GM12878 (cell line): ENCODE measurements around the gene CPNE9. TPM values are rescaled to one million over a fixed set of nuclear protein-coding genes. Genes with fewer than 3 reads are reported as not detected.

Source experiments
- ATAC-seq: fragments of 200-7000 bp; cut with Tn5 transposase; 3 replicates; pipeline ENCODE4 v1.9.1; 2020; ENCODE audit warnings: mild to moderate bottlenecking, moderate library complexity
- BruUV-seq: library from RNA; stranded (reverse); fragments of 400-500 nt; replicated peaks from 2 replicates; lab custom pipeline; 2021; lab: Mats Ljungman, UMichigan
- CTCF ChIA-PET: fragments of 300-600 bp; sonication (Branson Sonifier 250); formaldehyde crosslinking; extraction: SDS; loops from one replicate; lab custom pipeline; 2021; ENCODE audit warnings: inconsistent platforms; lab: Yijun Ruan, JAX
- POLR2A ChIA-PET: fragments of 350-600 bp; formaldehyde crosslinking; extraction: SDS; loops from one replicate; lab custom pipeline; 2021; ENCODE audit warnings: inconsistent platforms; lab: Charles Lee
- RAD21 ChIA-PET: fragments of 300-600 bp; sonication (Branson Sonifier 250); formaldehyde crosslinking; loops from one replicate; lab custom pipeline; 2023; ENCODE audit warnings: antibody characterized with exemption; ENCODE audit not compliant: unreplicated experiment; lab: Charles Lee
- SMC1A ChIA-PET: fragments of 300-600 bp; sonication (Branson Sonifier 250); formaldehyde crosslinking; loops from one replicate; lab custom pipeline; 2023; ENCODE audit not compliant: unreplicated experiment, uncharacterized antibody; lab: Charles Lee
- DNase-seq: peaks from one replicate; pipeline ENCODE4 v3.0.0-alpha.2; 2011; ENCODE audit warnings: low read depth, low spot score
- FAIRE-seq: peaks from 3 replicates; lab custom pipeline; 2011; peaks lifted over from hg19 to GRCh38; lab: Jason Lieb, UNC
- H2AFZ ChIP-seq: 2 replicates; pipeline ENCODE4 v1.6.0; 2011; ENCODE audit warnings: low read depth, low read length, control low read depth; ENCODE audit not compliant: control insufficient read depth
- H3K27ac ChIP-seq: 2 replicates; pipeline ENCODE4 v1.5.1; 2011; ENCODE audit warnings: control low read depth; ENCODE audit not compliant: control insufficient read depth, insufficient read depth
- H3K27me3 ChIP-seq, 2 experiments: replicated peaks in 1 of 2; 2 replicates each; pipeline versions ENCODE4 v1.6.0 to v1.6.1; 2011; ENCODE audit warnings: low read length in 1 of 2; ENCODE audit not compliant: control insufficient read depth in 2 of 2, insufficient read depth in 2 of 2
- H3K36me3 ChIP-seq, 2 experiments: 2 replicates each; pipeline ENCODE4 v1.5.1; 2011; ENCODE audit warnings: low read length in 1 of 2; ENCODE audit not compliant: control insufficient read depth in 2 of 2, insufficient read depth in 2 of 2
- H3K4me1 ChIP-seq: 2 replicates; pipeline ENCODE4 v1.6.1; 2011; ENCODE audit warnings: mild to moderate bottlenecking, low read length, moderate library complexity, mixed read lengths; ENCODE audit not compliant: control insufficient read depth, insufficient read depth
- H3K4me2 ChIP-seq: 2 replicates; pipeline ENCODE4 v1.6.0; 2011; ENCODE audit warnings: control low read depth; ENCODE audit not compliant: control insufficient read depth, insufficient read depth
- H3K4me3 ChIP-seq: fragments of 200-600 bp; sonication (generic); 2 replicates; pipeline ENCODE4 v1.5.1; 2016
- H3K79me2 ChIP-seq: 2 replicates; pipeline ENCODE4 v1.6.0; 2011; ENCODE audit warnings: low read length; ENCODE audit not compliant: control insufficient read depth, insufficient read depth
- H3K9ac ChIP-seq: 2 replicates; pipeline ENCODE4 v1.8.0; 2011; ENCODE audit warnings: low read length, control low read depth, mixed read lengths; ENCODE audit not compliant: control insufficient read depth, insufficient read depth
- H3K9me3 ChIP-seq: replicated peaks from 3 replicates; pipeline ENCODE4 v1.5.1; 2011; ENCODE audit warnings: mild to moderate bottlenecking, low read length; ENCODE audit not compliant: control insufficient read depth, insufficient read depth
- H4K20me1 ChIP-seq: 2 replicates; pipeline ENCODE4 v1.6.0; 2011; ENCODE audit not compliant: control insufficient read depth, insufficient read depth
- GABPA ChIP-seq: IDR thresholded peaks from 2 replicates; pipeline ENCODE4 v1.6.1; 2014; ENCODE audit warnings: antibody characterized with exemption, low read depth, mild to moderate bottlenecking, inconsistent platforms
- MYC ChIP-seq: IDR thresholded peaks from 2 replicates; pipeline ENCODE4 v1.6.1; 2011; ENCODE audit warnings: mild to moderate bottlenecking, low read length, moderate library complexity, inconsistent platforms; ENCODE audit not compliant: insufficient read depth, insufficient replicate concordance, insufficient read length, severe bottlenecking
- PAX8 ChIP-seq: fragments of 450-650 bp; IDR thresholded peaks from 2 replicates; pipeline ENCODE4 v1.6.1; 2017; ENCODE audit warnings: mild to moderate bottlenecking, moderate library complexity
- SMC3 ChIP-seq: IDR thresholded peaks from 2 replicates; pipeline ENCODE4 v1.6.1; 2011; ENCODE audit warnings: low read length, improper control_type of control experiment, borderline replicate concordance
- SP1 ChIP-seq: IDR thresholded peaks from one replicate; pipeline ENCODE4 v1.6.1; 2011; ENCODE audit warnings: low read depth, low read length
- ZBTB40 ChIP-seq: fragments of 450-650 bp; IDR thresholded peaks from 2 replicates; pipeline ENCODE4 v1.6.1; 2016; ENCODE audit warnings: mild to moderate bottlenecking, moderate library complexity, borderline replicate concordance
- WGBS: methylation state at CpG from one replicate; pipeline ENCODE4 v1.1.6; 2016; ENCODE audit warnings: low lambda C conversion rate; ENCODE audit not compliant: insufficient replicate concordance, insufficient coverage; ENCODE audit errors: missing lambda C conversion rate; 5-methylcytosine and 5-hydroxymethylcytosine counted together
- in situ Hi-C: fragments of 300-500 bp; cut with MboI; formaldehyde crosslinking; loops from 9 replicates; pipeline ENCODE4 v1.14.3; 2018; ENCODE audit warnings: mixed read lengths
- intact Hi-C: fragments of 100-400 bp; cut with micrococcal nuclease; formaldehyde crosslinking; loops from one replicate; pipeline ENCODE4 v1.14.2; 2022; ENCODE audit not compliant: unreplicated experiment
- polyA plus RNA-seq, 11 experiments: library from polyadenylated mRNA; depleted of rRNA in 4 of 11; unstranded in 6 of 11; stranded (reverse) in 5 of 11; fragments of >200 nt; fragmentation: Nextera tagmentation in 4 of 11; fragmentation: Illumina TruSeq in 1 of 11; extraction: Ambion mirVana in 4 of 11; extraction: Trizol in 1 of 11; gene quantifications; 1 replicate in 1 of 11; 2 replicates in 10 of 11; pipeline versions ENCODE4 v1.2.1 to v1.2.3, GENCODE V29; 2011 to 2016; ENCODE audit warnings: inconsistent platforms in 2 of 11, missing spikeins in 2 of 11, low read depth in 1 of 11
- total RNA-seq, 4 experiments: library from RNA; depleted of rRNA in 3 of 4; stranded (reverse); fragments of >200 nt in 3 of 4; fragmentation: Illumina TruSeq in 1 of 4; extraction: Trizol in 1 of 4; gene quantifications; 2 replicates each; pipeline versions ENCODE4 v1.2.1 to v1.2.3, GENCODE V29; 2013 to 2021
- TF ChIP-seq, protein P1 (sequence below): fragments of 150-350 bp; IDR thresholded peaks from 2 replicates; pipeline ENCODE4 v1.6.1; 2014; ENCODE audit warnings: mild to moderate bottlenecking, low read depth, low read length

CPNE9 gene
- total and polyA plus RNA-seq, 10 of the 15 experiments (the other 5 are each of a cell fraction or from before 2014, with no cell fraction given) = 0.02 to 0.12 (median 0.05) TPM; not detected in 7

- TF ChIP-seq, protein P1, sequence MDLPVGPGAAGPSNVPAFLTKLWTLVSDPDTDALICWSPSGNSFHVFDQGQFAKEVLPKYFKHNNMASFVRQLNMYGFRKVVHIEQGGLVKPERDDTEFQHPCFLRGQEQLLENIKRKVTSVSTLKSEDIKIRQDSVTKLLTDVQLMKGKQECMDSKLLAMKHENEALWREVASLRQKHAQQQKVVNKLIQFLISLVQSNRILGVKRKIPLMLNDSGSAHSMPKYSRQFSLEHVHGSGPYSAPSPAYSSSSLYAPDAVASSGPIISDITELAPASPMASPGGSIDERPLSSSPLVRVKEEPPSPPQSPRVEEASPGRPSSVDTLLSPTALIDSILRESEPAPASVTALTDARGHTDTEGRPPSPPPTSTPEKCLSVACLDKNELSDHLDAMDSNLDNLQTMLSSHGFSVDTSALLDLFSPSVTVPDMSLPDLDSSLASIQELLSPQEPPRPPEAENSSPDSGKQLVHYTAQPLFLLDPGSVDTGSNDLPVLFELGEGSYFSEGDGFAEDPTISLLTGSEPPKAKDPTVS = no peak
- no peak for TF ChIP-seq GABPA
- no peak for TF ChIP-seq MYC
- no peak for TF ChIP-seq ZBTB40
- TF ChIP-seq SMC3 = no peak
- TF ChIP-seq PAX8 = no peak
Observed at GRCh38 chr3:9710174-9710739, 6.6 kb downstream of the CPNE9 start (continued).

GRCh38 chr3:9712415-9712814, 8.8 kb downstream of the CPNE9 start:
- Histone ChIP-seq H4K20me1 (no peaks in the 10 kb centered on the region), H3K27me3 (peaks cover 0 to 4% of the 10 kb centered on the region in 2 experiments; a peak in 3 of 4 replicates), H3K4me1 (no peaks in the 10 kb centered on the region), H3K4me3 (no peak overlapping the region)
- no peak for TF ChIP-seq SP1
- TF ChIP-seq, all 136 proteins: peak for 0
- CTCF ChIA-PET = no interaction called here
- Histone ChIP-seq H2AFZ (no peak overlapping the region), H3K4me2 (no peak overlapping the region), H3K27ac (no peak overlapping the region), H3K36me3 (no peaks in the 10 kb centered on the region), H3K79me2 (no peaks in the 10 kb centered on the region), H3K9me3 (no peaks in the 10 kb centered on the region), H3K9ac (no peak overlapping the region)
- no peak for FAIRE-seq
- ATAC-seq = no peak
- in situ Hi-C loops = no loop called here
- intact Hi-C loops = no loop called here
- 76% methylated on average over 2 of the region's 2 CpGs for WGBS
- POLR2A ChIA-PET = no interaction called here
- SMC1A ChIA-PET = no interaction called here
- BruUV-seq = no TSS peak
- RAD21 ChIA-PET = no interaction called here
- no peak for DNase-seq
